GM13976 (cell line): ENCODE measurements around the gene SH3RF3.

Source experiments
- DNase-seq: peaks from one replicate; pipeline ENCODE4 v3.0.0; 2012; ENCODE audit warnings: low spot score
- CTCF ChIP-seq: IDR thresholded peaks from 2 replicates; pipeline ENCODE4 v1.5.1; 2012; ENCODE audit warnings: borderline replicate concordance, mild to moderate bottlenecking; ENCODE audit not compliant: insufficient read depth; ENCODE audit errors: extremely low read depth, missing control alignments, control extremely low read depth
- in situ Hi-C: fragments of 300-500 bp; cut with MboI; formaldehyde crosslinking; loops from one replicate; pipeline ENCODE4 v1.12.0; 2022; ENCODE audit warnings: low sequenced_read_pairs, mixed read lengths, inconsistent platforms; ENCODE audit not compliant: unreplicated experiment

SH3RF3 gene

GRCh38 chr2:109258376-109258775, 129.4 kb downstream of the SH3RF3 start:
- no peak for DNase-seq
- in situ Hi-C loops = no loop called here
- no peak for TF ChIP-seq CTCF

GRCh38 chr2:109258905-109259540, 130.0 kb downstream of the SH3RF3 start:
- TF ChIP-seq CTCF = no peak
- in situ Hi-C loops = no loop called here

GRCh38 chr2:109259671-109260070, 130.7 kb downstream of the SH3RF3 start:
- TF ChIP-seq CTCF = no peak
- no peak for DNase-seq
- in situ Hi-C loops = no loop called here

More at GRCh38 chr2:109258905-109259540, 130.0 kb downstream of the SH3RF3 start:
- no peak for DNase-seq

GRCh38 chr2:109260116-109260855, 131.3 kb downstream of the SH3RF3 start:
- TF ChIP-seq CTCF = no peak
- in situ Hi-C loops = no loop called here
- DNase-seq = no peak

- in situ Hi-C loops = no loop called here
Observed at GRCh38 chr2:109260886-109261700, 132.1 kb downstream of the SH3RF3 start.

More at GRCh38 chr2:109260886-109261700, 132.1 kb downstream of the SH3RF3 start:
- no peak for DNase-seq
- TF ChIP-seq CTCF = no peak
